ENCODE data around the gene HMHB1.
A peak's percentile ranks its signal among the peaks of the same experiment; 100 is the strongest.

The HMHB1 gene

DNA sequence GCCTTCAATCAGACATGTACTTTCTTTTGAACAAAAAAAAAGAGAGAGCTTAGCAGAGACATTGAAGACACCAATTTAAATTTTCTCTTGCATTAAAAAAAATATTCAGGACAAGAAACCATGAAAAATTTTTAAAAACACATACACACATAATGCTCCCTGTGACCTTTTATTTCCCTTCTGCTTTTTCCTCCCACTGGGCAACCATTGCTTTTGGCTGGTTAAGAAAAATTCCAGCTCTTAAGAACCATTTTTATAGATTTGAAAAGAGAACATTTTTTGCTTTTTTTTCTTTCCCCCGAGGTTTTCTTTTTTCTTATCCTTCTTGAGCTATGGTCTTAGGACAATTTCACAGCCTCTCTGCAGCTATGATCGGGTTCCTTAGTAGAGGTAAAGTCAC is 6.1 kb upstream of the HMHB1 start:
- no peak for TF ChIP-seq CTCF (IDR thresholded peaks at IDR 0.05)

DNA sequence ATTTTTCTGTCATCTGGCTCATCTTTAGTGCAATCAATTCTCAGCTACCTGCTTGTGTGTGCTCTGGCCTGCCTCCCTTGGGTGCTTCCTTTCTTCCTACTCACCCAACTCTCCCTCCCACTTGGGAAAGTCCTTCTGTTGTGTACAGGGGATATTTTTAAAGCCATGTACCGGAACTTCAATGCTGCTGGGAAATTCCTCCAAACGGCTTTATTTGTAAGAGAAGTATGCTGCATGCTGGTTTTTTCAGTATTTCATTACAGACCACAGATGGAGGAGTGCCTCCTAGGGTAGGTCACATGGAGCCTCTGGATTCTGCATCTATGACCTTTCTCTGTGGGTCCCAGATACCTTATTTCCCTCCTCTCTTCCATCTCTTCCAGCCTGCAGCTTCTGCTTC is 5.4 kb upstream of the HMHB1 start:
- TF ChIP-seq CTCF (IDR thresholded peaks at IDR 0.05) = no peak

GRCh38 chr5:143807401-143807800 is 4.6 kb upstream of the HMHB1 start:
- TF ChIP-seq CTCF (IDR thresholded peaks at IDR 0.05) = no peak

GRCh38 chr5:143819716-143820115 is 7.8 kb downstream of the HMHB1 start:
- no peak for TF ChIP-seq CTCF (IDR thresholded peaks at IDR 0.05)

DNA sequence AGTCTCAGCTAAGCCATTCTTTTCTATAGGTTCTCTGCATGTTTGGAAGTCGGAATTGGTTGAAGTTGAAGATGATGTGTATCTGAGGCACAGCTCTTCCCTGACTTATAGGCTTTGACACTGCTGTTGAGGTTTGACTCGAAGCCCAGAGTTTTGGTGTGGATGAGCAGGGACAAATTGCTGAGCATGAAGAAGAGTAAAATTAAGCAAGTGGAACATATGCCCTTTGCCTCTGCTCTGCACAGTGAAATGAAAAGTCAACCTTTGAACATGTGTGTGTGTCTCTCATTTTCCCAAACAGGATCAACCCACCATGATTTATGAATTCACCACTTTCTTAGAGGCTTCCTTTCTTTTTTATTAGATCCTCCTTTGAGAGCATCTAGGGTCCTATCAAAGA is 8.5 kb downstream of the HMHB1 start:
- no peak for TF ChIP-seq CTCF (IDR thresholded peaks at IDR 0.05)

DNA sequence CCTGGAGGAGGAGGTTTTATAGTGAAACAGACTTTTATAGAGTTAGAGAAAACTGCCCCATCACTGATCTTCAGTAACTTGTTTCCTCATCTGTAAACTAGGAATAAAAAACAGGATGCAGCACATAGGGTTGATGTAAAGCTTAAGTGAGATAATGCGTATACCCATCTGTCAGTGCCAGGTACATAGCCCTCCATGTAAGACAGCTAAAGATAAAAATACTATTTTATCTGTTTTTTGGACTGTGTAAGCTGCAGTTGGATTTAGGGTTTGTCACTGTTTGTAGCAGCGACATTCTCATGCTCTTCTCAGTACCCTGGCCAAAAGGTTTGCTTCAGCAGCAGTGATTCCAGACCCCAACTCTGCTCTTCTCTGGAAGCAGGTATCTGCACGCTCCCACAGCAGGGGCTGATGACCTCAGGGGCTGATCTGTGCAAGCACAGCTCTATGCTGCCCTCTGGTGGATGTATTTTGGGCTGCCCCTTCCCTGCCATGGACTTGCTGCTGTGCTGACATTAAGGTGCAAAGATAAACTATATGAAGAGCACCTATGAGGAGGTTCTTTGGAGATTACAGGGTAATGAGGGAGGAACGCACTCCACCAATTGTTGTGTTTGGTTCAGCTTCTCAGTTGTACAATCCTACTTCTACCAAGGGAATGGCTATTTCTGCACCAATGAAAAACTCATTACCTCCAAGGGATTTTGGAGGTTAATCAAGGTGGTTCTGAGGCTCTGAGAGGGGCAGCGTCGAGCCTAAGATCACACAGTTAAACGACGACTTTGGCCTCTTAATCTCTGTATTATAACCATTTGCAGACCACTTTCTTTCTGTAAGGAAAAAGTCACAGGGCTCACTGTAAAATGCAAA is 13.1 kb downstream of the HMHB1 start:
- TF ChIP-seq CTCF (IDR thresholded peaks at IDR 0.05) = peak; percentile 94

- no peak for TF ChIP-seq CTCF (IDR thresholded peaks at IDR 0.05)
Observed at GRCh38 chr5:143826951-143827444, 15.0 kb downstream of the HMHB1 start.
